ENCODE measurements around the gene CDH23. TPM values are rescaled to one million over a fixed set of nuclear protein-coding genes. Genes with fewer than 3 reads are reported as not detected.

Gene CDH23
- total and polyA plus RNA-seq, 8 donors: 3.4 to 64.6 (median 9.9) TPM

DNA sequence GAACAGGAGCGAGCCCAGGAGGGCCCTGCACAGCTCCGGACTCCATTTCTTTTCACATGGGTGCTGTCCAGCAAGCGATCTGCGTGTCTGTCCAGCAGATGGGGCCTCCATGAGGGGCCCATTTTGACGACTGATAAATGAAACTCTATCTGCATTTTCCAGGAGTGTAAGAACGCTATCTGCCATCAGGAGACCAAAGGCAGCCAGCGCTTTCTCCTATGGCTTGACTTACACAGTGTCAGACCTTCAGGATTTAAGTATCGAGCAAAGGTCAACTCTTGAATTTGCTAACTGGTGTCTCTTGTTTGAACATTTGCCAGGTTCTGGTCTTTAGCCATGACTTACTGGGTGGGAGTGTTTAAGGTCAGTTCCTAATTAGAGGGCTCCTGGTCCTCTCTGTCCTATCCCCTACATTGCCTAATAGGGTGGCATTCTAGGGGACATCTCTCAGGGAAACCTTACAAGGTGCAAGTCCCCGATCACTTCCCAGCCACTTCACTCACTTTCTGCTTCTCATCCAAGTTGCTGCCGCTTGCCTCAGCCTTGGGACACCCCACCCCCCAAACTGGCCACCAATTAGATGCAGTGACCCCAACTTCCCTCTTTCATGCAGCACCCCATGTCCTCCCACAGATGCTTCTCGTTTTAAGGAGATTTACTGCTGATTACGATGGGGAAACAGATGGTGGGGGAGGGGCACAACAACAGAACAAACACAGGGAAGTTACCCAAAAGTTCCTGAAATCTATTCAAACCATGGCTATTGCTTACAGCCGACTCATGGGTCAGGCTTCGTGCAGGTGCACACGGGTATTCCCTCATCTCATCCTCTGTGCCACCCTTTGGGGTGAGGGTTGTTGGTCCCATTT is 356.6 kb downstream of the CDH23 start:
- ATAC-seq (peak in 3 of 4 donors; percentile 22 to 46 (median 26)), FAIRE-seq (no peak), DNase-seq (peak in 2 of 6 donors; percentile 11 to 68)
- no peak for TF ChIP-seq CTCF (IDR thresholded peaks at IDR 0.05)
- Histone ChIP-seq H3K27me3 (no peaks in the 10 kb centered on the region), H3K4me1 (peaks cover 0 to 7% (median 0%) of the 10 kb centered on the region in 3 donors), H3K27ac (peak overlapping the region in 2 of 4 donors; percentile 27 to 33), H3K4me3 (no peak overlapping the region), H3K9me3 (no peaks in the 10 kb centered on the region), H3K36me3 (peaks cover 0 to 12% (median 0%) of the 10 kb centered on the region in 3 donors)
- intact Hi-C loops (cut with DNase I): no loop called here
- WGBS, 2 donors: 78 to 80% methylated on average over 15 of the region's 15 CpGs

- Histone ChIP-seq H3K9me3 (no peaks in the 10 kb centered on the region), H3K4me1 (peaks cover 0 to 5% (median 0%) of the 10 kb centered on the region in 3 donors), H3K36me3 (peaks cover 0 to 12% (median 0%) of the 10 kb centered on the region in 3 donors), H3K27me3 (no peaks in the 10 kb centered on the region), H3K27ac (peak overlapping the region in 2 of 4 donors; percentile 11 to 33), H3K4me3 (no peak overlapping the region)
- intact Hi-C loops (cut with DNase I): no loop called here
- DNase-seq (peak in 1 of 6 donors; percentile 30), ATAC-seq (no peak), FAIRE-seq (no peak)
- no peak for TF ChIP-seq CTCF (IDR thresholded peaks at IDR 0.05)
- 38 to 43% methylated on average over 8 of the region's 8 CpGs for WGBS, 2 donors
Measured at GRCh38 chr10:71753960-71754505, 357.3 kb downstream of the CDH23 start.

DNA sequence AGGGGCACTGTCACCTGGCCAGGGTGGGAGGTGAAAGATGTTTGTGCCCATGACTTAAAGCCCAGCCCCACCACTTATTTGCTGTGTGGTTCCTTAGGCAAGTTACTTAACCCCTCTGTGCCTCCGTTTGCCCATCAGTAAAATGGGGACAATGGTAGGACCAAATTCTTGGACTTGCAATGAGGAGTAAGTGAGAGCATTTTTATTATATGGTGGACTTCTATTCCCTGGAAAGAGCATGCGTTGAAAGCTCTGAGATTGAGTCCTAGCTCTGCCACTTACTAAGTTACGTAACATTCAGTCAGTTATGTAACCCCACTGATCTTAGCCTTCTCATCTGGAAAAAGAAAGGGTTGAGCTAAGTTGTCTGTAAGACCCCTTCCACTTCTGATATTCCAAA is 357.8 kb downstream of the CDH23 start:
- H3K4me3 ChIP-seq: no peak overlapping the region
- no peak for DNase-seq
- H3K36me3 ChIP-seq: peaks cover 0 to 12% (median 0%) of the 10 kb centered on the region in 3 donors
- peaks cover 0 to 3% (median 0%) of the 10 kb centered on the region in 3 donors for H3K4me1 ChIP-seq
- peak overlapping the region in 1 of 4 donors; percentile 11 for H3K27ac ChIP-seq
- no peaks in the 10 kb centered on the region for H3K27me3 ChIP-seq
- ATAC-seq: no peak
- intact Hi-C loops (cut with DNase I): no loop called here
- no peak for FAIRE-seq
- no peak for TF ChIP-seq CTCF (IDR thresholded peaks at IDR 0.05)
- WGBS, 2 donors: 77 to 86% methylated on average over 3 of the region's 3 CpGs
- no peaks in the 10 kb centered on the region for H3K9me3 ChIP-seq

DNA sequence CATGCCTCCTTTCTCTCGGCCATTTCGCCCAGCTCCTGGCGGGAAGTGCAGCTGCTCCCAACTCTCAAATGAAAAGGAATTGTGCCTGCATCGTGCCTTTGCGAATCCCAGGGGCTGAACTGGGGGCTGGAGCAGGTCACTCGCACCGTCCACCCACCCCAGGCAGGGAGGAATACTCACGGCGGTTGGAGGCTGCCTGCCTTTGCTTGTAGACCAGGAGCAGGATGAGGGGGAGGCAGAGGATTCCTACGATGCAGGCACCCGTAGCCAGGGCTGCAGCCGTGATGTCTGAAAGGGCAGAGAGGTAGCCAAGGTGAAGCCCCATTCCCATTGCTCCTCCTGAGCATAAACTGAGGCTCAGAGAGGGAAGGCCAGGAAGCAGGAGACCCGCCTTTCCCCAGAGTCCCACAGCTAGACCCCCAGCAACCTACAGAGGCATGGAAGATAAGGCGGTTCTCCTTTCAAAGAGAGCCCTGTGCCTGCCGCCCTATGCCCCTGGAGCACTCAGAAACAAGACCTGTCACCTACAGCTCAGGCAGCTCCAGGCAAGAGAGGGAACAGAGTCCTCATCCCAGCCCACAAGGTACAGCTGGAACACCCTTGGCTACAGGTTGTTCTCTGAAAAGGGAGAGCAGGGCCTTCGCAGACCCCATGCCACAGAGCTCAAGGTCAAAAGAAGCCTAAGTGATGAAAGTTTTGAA is 358.6 kb downstream of the CDH23 start:
- Histone ChIP-seq H3K4me3 (no peak overlapping the region), H3K36me3 (peaks cover 0 to 12% (median 0%) of the 10 kb centered on the region in 3 donors), H3K9me3 (no peaks in the 10 kb centered on the region), H3K4me1 (no peaks in the 10 kb centered on the region), H3K27me3 (no peaks in the 10 kb centered on the region), H3K27ac (no peak overlapping the region)
- peak in 1 of 6 donors; percentile 38 for DNase-seq
- intact Hi-C loops (cut with DNase I): no loop called here
- no peak for FAIRE-seq
- WGBS, 2 donors: 87 to 92% methylated on average over 16 of the region's 16 CpGs
- no peak for TF ChIP-seq CTCF (IDR thresholded peaks at IDR 0.05)
- no peak for ATAC-seq
